Measurements from ENCODE around the gene FOXK1. TPM values are rescaled to one million over a fixed set of nuclear protein-coding genes. Genes with fewer than 3 reads are reported as not detected.

The FOXK1 gene
- total RNA-seq, 1 experiment from 2014 or later = 12.8 TPM

- DNase-seq (ENCODE audit: low spot score) = no peak
These were observed 16.7 kb downstream of the FOXK1 start for GRCh38 chr7:4698707-4699275.

- DNase-seq (ENCODE audit: low spot score) = no peak
These were observed 17.7 kb downstream of the FOXK1 start for GRCh38 chr7:4699841-4700240.

GRCh38 chr7:4700577-4701235 is 18.6 kb downstream of the FOXK1 start:
- no peak for DNase-seq (ENCODE audit: low spot score)

- no peak for DNase-seq (ENCODE audit: low spot score)
These were observed 20.9 kb downstream of the FOXK1 start for GRCh38 chr7:4702961-4703512.

GRCh38 chr7:4703532-4703931 is 21.4 kb downstream of the FOXK1 start:
- DNase-seq (ENCODE audit: low spot score) = no peak

- no peak for DNase-seq (ENCODE audit: low spot score)
These were observed 24.5 kb downstream of the FOXK1 start for GRCh38 chr7:4706384-4707216.

GRCh38 chr7:4707217-4707741 is 25.2 kb downstream of the FOXK1 start:
- no peak for DNase-seq (ENCODE audit: low spot score)

- no peak for DNase-seq (ENCODE audit: low spot score)
These were observed 25.9 kb downstream of the FOXK1 start for GRCh38 chr7:4707980-4708411.

GRCh38 chr7:4709187-4709586 is 27.1 kb downstream of the FOXK1 start:
- DNase-seq (ENCODE audit: low spot score) = no peak

GRCh38 chr7:4711093-4711492 is 29.0 kb downstream of the FOXK1 start:
- no peak for DNase-seq (ENCODE audit: low spot score)

- DNase-seq (ENCODE audit: low spot score) = no peak
These were observed 29.5 kb downstream of the FOXK1 start for GRCh38 chr7:4711634-4712033.

GRCh38 chr7:4712281-4713182 is 30.4 kb downstream of the FOXK1 start:
- no peak for DNase-seq (ENCODE audit: low spot score)

- no peak for DNase-seq (ENCODE audit: low spot score)
These were observed 31.2 kb downstream of the FOXK1 start for GRCh38 chr7:4713183-4713784.

- DNase-seq (ENCODE audit: low spot score) = no peak
These were observed 32.1 kb downstream of the FOXK1 start for GRCh38 chr7:4714161-4714700.

GRCh38 chr7:4714767-4715409 is 32.8 kb downstream of the FOXK1 start:
- no peak for DNase-seq (ENCODE audit: low spot score)

GRCh38 chr7:4715410-4715776 is 33.3 kb downstream of the FOXK1 start:
- DNase-seq (ENCODE audit: low spot score) = no peak

GRCh38 chr7:4716946-4717795 is 35.1 kb downstream of the FOXK1 start:
- no peak for DNase-seq (ENCODE audit: low spot score)

- no peak for DNase-seq (ENCODE audit: low spot score)
These were observed 36.0 kb downstream of the FOXK1 start for GRCh38 chr7:4718075-4718474.

GRCh38 chr7:4720225-4720624 is 38.1 kb downstream of the FOXK1 start:
- no peak for DNase-seq (ENCODE audit: low spot score)

Data from H4 (cell line).